Osteoblast (primary cell): Measurements from ENCODE around the gene SLC6A13. TPM values are rescaled to one million over a fixed set of nuclear protein-coding genes. Genes with fewer than 3 reads are reported as not detected.

ENCODE experiments used
- DNase-seq: peaks from one replicate; pipeline ENCODE4 v3.0.0; 2011; ENCODE audit warnings: low spot score, mixed read lengths; ENCODE audit not compliant: insufficient read length; ENCODE audit errors: missing footprints
- H2AFZ ChIP-seq: 2 replicates; pipeline ENCODE4 v1.6.0; 2011; ENCODE audit warnings: mild to moderate bottlenecking, low read length
- H3K27ac ChIP-seq: 2 replicates; pipeline ENCODE4 v1.5.1; 2011; ENCODE audit warnings: mild to moderate bottlenecking, low read depth, low read length, moderate library complexity
- H3K27me3 ChIP-seq: 2 replicates; pipeline ENCODE4 v1.6.0; 2012; ENCODE audit warnings: mild to moderate bottlenecking, control low read depth, inconsistent platforms, low read length, moderate library complexity; ENCODE audit not compliant: insufficient read depth
- H3K36me3 ChIP-seq: 2 replicates; pipeline ENCODE4 v1.5.1; 2011; ENCODE audit warnings: mild to moderate bottlenecking, low read length, control low read depth, moderate library complexity; ENCODE audit not compliant: insufficient read depth
- H3K4me1 ChIP-seq: 2 replicates; pipeline ENCODE4 v1.5.1; 2011; ENCODE audit warnings: mild to moderate bottlenecking, low read length, control low read depth, moderate library complexity; ENCODE audit not compliant: insufficient read depth
- H3K4me2 ChIP-seq: 2 replicates; pipeline ENCODE4 v1.6.0; 2011; ENCODE audit warnings: mild to moderate bottlenecking, low read length; ENCODE audit not compliant: insufficient read depth
- H3K4me3 ChIP-seq: fragments of 200-600 bp; sonication (generic); 3 replicates; pipeline ENCODE4 v1.5.1; 2012; ENCODE audit warnings: mild to moderate bottlenecking, low read length, inconsistent platforms; ENCODE audit not compliant: insufficient read depth
- H3K79me2 ChIP-seq: 2 replicates; pipeline ENCODE4 v1.6.0; 2012; ENCODE audit warnings: mild to moderate bottlenecking, low read length, control low read depth, inconsistent platforms; ENCODE audit not compliant: insufficient read depth
- H3K9me3 ChIP-seq: 2 replicates; pipeline ENCODE4 v1.5.1; 2011; ENCODE audit warnings: low read depth, low read length, control low read depth
- H4K20me1 ChIP-seq: 2 replicates; pipeline ENCODE4 v1.6.0; 2012; ENCODE audit warnings: mild to moderate bottlenecking, low read length, control low read depth; ENCODE audit not compliant: insufficient read depth
- total RNA-seq: library from RNA; depleted of rRNA; stranded (reverse); fragments of >200 nt; gene quantifications from 2 replicates; pipeline ENCODE4 v1.2.3, GENCODE V29; 2012
- TF ChIP-seq, protein P1 (sequence below): IDR thresholded peaks from 2 replicates; pipeline ENCODE4 v1.5.1; 2011; ENCODE audit warnings: mild to moderate bottlenecking, low read depth, low read length, moderate library complexity; ENCODE audit errors: extremely low read depth

The SLC6A13 gene
- total RNA-seq, 1 donor = not detected

DNA sequence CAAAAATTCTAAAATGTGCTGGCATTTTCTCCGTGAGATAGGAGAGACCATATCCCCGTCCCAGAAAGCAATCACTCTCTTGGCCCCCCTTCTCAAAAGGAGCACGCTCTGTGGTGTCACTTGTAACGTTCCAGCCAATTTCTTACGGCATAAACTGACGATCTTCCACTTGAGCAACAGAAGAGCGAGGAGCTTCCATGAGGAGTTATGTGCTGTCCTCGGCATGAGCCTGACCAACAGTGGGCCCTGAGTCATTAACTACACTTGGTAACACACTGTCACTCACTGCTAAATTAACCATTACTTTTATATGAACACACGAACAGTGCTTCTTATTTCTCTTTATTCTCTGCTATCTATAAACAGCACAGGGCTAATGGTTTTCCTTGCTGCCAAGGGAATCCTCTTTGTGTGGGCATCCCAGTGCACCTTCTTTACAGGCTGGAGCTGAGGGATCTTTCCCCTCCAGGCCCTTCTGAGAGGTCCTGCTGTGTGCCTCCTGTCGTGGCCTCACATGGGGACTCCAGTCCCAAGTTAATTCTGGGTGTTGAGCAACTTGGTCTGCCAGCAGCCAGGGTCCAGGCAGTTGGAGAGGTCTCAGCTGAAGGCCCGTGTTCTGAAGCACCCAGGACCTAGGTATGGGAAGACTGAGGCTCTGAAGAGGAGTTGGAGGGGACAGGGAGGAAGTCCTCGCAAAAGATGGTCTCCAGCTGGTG, 9.4 kb downstream of the SLC6A13 start:
- H3K4me3 ChIP-seq = no peak overlapping the region
- no peaks in the 10 kb centered on the region for H4K20me1 ChIP-seq
- H3K79me2 ChIP-seq = no peaks in the 10 kb centered on the region
- H3K27me3 ChIP-seq = peaks cover 34% of the 10 kb centered on the region
- no peaks in the 10 kb centered on the region for H3K9me3 ChIP-seq
- DNase-seq = no peak
- no peak overlapping the region for H2AFZ ChIP-seq
- no peak overlapping the region for H3K4me2 ChIP-seq
- H3K36me3 ChIP-seq = no peaks in the 10 kb centered on the region
- H3K4me1 ChIP-seq = no peaks in the 10 kb centered on the region
- H3K27ac ChIP-seq = no peak overlapping the region
- TF ChIP-seq, protein P1, sequence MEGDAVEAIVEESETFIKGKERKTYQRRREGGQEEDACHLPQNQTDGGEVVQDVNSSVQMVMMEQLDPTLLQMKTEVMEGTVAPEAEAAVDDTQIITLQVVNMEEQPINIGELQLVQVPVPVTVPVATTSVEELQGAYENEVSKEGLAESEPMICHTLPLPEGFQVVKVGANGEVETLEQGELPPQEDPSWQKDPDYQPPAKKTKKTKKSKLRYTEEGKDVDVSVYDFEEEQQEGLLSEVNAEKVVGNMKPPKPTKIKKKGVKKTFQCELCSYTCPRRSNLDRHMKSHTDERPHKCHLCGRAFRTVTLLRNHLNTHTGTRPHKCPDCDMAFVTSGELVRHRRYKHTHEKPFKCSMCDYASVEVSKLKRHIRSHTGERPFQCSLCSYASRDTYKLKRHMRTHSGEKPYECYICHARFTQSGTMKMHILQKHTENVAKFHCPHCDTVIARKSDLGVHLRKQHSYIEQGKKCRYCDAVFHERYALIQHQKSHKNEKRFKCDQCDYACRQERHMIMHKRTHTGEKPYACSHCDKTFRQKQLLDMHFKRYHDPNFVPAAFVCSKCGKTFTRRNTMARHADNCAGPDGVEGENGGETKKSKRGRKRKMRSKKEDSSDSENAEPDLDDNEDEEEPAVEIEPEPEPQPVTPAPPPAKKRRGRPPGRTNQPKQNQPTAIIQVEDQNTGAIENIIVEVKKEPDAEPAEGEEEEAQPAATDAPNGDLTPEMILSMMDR = no peak

- Histone ChIP-seq H3K36me3 (no peaks in the 10 kb centered on the region), H3K4me1 (no peaks in the 10 kb centered on the region), H3K9me3 (no peaks in the 10 kb centered on the region), H3K4me2 (no peak overlapping the region), H3K27me3 (peaks cover 30% of the 10 kb centered on the region), H4K20me1 (no peaks in the 10 kb centered on the region), H3K79me2 (no peaks in the 10 kb centered on the region), H3K27ac (no peak overlapping the region), H2AFZ (no peak overlapping the region), H3K4me3 (no peak overlapping the region)
- no peak for DNase-seq
- TF ChIP-seq, protein P1 = no peak
These were observed 10.0 kb downstream of the SLC6A13 start for GRCh38 chr12:252636-253035.

DNA sequence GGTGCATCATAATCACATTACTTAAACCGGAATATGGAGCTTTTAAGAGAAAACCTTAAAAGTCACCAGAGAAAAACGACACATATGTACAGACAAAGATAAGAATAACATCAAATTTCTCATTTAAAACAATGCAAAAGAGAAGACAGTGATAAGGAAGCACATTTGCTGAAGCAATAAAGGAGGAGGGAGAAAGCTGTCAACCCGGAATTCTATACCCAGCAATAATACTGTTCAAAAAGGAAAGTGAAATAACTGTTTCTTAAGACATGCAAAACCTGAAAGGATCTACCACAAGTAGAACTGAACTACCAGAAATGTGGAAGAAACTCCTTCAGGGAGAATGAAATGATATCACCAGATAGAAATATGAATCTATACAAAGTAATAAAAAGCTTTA, 15.4 kb downstream of the SLC6A13 start:
- no peak for DNase-seq
- H3K4me3 ChIP-seq = no peak overlapping the region
- H3K36me3 ChIP-seq = no peaks in the 10 kb centered on the region
- no peaks in the 10 kb centered on the region for H4K20me1 ChIP-seq
- H3K9me3 ChIP-seq = no peaks in the 10 kb centered on the region
- no peak overlapping the region for H3K4me2 ChIP-seq
- H3K4me1 ChIP-seq = no peaks in the 10 kb centered on the region
- H3K27me3 ChIP-seq = peaks cover 11% of the 10 kb centered on the region
- no peak overlapping the region for H2AFZ ChIP-seq
- H3K27ac ChIP-seq = no peak overlapping the region
- H3K79me2 ChIP-seq = no peaks in the 10 kb centered on the region
- TF ChIP-seq, protein P1 = no peak

GRCh38 chr12:243381-243780, 19.3 kb downstream of the SLC6A13 start:
- no peaks in the 10 kb centered on the region for H3K36me3 ChIP-seq
- H4K20me1 ChIP-seq = no peaks in the 10 kb centered on the region
- H2AFZ ChIP-seq = no peak overlapping the region
- no peak overlapping the region for H3K27ac ChIP-seq
- H3K79me2 ChIP-seq = no peaks in the 10 kb centered on the region
- TF ChIP-seq, protein P1 = no peak
- no peaks in the 10 kb centered on the region for H3K4me1 ChIP-seq
- peaks cover 8% of the 10 kb centered on the region for H3K27me3 ChIP-seq
- no peak for DNase-seq
- no peak overlapping the region for H3K4me2 ChIP-seq
- no peak overlapping the region for H3K4me3 ChIP-seq
- H3K9me3 ChIP-seq = no peaks in the 10 kb centered on the region
